ENCODE results near the gene PPP1R9B.

The PPP1R9B gene

DNA sequence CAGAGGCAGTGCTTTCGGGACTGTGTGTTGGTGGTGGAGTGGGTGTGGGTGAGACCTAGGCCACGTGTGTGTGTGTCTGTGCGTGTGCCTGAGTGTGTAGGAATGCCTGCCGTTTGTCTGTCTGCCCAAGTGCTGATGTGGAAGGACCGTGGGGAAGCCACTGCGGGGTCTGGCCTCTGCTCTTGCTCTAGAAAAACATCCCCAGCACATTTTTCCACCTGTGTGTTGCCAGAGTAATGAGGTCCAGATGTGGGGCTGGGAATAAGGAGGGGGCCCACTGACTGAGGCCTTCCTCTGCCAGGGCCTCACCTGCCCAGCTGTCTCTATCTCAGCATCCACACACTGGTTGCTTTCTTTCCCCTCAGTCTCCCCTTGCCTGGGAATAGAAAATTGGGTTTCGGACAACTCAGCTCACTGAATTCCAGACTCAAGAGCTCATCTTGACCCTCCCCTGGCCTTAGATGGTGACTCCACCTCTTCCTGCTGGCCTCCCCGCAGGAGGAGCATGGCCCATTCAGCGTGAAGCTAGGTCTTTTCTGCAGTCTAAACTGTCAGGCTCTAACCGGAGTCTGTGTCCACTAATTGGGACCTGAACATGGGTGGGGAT, 23.0 kb upstream of the PPP1R9B start:
- no peak for DNase-seq (ENCODE audit: low read depth in 2 of 2)

DNA sequence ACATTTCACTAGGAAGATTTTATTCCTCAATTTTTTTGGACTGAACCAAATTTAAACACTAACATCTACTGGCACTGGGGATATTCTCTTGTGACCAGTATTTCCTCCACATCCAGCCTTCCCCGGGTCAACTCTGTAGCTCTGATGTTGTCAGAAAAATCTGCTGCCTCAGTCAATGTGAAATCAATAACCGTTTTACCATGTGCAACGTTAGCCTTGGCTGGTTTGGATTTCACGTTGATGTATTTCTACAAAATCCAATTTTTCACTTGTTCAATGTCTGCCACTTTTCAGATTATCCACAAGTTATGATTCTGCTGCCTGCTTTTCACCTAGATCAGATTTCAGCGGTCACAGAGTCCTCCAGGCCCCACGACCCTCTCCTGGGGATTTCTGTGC, 22.5 kb upstream of the PPP1R9B start:
- no peak for DNase-seq (ENCODE audit: low read depth in 2 of 2)

DNA sequence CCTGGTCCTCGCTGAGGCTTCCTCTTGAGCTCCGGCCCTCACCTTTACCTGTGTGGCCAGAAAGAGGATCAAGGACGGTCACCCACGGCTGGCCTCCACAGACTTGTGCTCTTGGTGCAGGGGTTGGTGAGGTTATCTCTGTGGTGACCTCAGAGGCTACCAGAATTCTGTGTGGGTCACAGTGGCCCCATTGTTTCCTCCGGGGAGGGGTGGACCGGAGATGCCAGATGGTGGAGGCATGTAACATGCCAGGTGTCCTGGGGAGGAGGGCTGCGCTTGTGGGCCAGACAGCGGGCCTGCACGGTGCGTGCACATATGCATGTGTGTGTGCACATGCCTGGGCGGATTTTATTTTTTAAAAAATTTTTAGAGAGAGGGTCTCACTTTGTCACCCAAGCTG, 21.7 kb upstream of the PPP1R9B start:
- DNase-seq (ENCODE audit: low read depth in 2 of 2) = no peak

DNA sequence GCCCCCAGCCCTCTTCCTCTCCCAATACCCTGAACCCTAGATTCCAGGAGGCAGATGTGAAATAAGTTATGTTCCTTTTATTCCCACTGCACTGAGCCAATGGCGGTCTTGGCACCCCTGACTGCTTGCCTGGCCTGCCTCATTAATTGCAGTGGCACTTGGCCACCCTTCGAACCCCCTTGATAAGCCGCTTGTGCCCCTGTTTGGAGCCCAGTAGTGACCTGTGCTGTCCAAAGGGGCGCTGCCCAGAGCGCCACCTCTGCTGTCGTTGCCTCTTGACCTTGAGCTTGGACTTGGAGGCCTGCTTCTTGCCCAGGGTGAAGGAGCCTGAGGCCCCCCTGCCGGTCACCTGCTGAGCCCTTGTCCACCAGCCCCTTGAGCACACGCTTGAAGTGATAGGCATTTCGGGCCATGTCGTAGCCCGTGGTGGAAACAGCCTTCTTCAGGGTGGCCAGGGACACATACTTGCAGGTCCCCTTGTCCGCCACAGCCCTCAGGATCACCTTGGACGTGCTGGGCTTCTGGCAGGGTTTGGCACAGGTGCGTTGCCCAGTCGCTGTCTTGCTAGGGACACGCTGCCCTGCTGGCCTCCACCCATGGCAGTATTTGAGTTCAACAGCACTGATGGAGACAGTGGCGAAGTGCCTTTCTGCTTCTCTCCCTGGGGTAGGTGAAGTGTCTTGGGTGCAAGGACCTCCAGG, 21.0 kb upstream of the PPP1R9B start:
- no peak for DNase-seq (ENCODE audit: low read depth in 2 of 2)

DNA sequence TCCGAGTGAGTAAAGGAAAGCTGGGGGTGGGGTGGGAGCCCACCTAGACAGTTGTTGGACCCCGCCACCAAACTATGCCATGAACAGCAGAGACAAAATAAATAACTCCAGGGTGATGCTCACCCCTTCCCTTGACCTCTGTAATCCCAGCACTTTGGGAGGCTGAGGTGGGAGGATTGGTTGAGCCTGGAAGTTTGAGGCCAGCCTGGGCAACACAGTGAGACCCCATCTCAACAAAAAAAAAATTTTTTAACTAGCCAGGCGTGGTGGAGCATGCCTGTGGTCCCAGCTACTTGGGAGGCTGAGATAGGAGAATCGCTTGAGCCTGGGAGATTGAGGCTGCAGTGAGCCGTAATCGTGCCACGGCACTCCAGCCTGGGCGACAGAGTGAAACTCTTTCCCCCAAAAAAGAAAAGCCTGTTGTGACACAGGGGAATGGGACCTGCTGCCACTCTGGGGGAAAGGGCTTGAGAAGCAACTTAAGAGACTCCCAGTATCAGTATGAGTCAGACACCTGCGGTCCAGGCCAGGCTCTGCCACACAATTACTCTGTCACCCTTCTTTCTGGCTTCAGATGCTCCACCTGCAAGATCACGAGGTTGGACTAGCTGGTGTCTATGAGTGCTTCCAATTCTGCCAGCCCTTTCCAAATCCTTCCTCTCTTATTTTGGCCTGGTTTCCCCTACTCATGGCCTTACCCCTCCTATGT, 20.3 kb upstream of the PPP1R9B start:
- DNase-seq (ENCODE audit: low read depth in 2 of 2) = no peak

DNA sequence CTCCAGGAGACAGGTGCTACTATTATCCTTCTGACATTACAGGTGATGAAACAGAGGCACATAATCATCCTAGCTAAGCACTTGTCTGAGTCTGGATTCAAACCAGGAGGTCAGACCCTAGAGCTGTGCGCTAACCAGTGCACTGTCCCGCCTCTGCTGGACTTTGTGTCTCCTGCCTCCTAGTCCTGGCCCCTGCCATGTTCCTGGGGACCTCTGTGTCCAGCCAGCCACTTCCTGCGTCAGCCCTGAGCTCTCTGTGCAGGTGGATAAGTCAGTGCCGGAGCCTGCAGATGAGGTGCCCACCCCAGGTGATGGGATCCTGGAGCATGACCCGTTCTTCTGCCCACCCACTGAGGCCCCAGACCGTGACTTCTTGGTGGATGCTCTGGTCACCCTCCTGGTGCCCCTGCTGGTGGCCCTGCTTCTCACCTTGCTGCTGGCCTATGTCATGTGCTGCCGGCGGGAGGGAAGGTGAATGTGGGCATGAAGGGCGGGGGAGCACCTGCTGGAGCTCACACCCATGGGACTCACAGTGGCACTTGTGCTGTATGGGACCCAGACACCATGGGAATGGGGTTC, 19.5 kb upstream of the PPP1R9B start:
- no peak for DNase-seq (ENCODE audit: low read depth in 2 of 2)

DNA sequence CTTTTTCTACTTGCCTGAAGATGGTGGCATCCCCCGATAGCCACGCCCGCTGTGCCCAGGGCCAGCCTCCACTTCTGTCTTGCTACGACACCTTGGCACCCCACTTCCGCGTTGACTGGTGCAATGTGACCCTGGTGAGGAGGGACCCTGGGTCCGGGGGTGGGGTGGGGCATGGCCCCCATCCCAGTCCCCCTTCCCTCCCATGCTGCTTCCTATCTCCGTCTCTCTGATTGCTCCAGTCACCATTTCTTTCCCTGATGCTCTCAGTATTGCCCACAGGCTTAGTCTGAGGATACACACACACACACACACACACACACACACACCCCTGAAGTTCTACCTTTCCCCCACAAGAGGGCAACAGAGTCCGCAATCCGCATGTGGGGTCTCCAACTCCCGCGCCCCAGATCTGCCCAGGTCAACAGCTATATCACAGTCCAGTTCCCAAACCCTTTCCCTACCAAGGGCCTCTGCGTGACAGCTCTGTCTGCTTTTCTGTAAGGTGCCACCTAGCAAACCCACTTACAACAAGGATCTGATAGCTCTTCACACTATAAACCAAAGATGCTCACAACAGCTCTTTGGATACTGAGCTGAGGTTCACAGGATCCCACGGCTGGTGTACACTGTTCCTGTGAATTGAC, 18.8 kb upstream of the PPP1R9B start:
- peak in 1 of 2 donors; percentile 41 for DNase-seq (ENCODE audit: low read depth in 2 of 2)

DNA sequence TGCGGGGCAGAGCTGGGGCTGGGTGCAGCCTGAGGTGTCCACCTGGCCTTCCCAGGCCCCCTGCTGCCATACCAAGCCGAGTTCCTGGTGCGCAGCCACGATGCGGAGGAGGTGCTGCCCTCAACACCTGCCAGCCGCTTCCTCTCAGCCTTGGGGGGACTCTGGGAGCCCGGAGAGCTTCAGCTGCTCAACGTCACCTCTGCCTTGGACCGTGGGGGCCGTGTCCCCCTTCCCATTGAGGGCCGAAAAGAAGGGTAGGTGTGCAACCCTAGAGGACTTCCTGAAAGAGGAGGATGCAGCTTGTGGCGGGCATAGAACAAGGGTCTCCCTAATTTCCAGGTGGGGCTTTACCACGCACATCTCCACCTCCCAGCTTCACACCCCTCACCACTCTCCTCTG, 17.8 kb upstream of the PPP1R9B start:
- DNase-seq (ENCODE audit: low read depth in 2 of 2) = no peak

DNA sequence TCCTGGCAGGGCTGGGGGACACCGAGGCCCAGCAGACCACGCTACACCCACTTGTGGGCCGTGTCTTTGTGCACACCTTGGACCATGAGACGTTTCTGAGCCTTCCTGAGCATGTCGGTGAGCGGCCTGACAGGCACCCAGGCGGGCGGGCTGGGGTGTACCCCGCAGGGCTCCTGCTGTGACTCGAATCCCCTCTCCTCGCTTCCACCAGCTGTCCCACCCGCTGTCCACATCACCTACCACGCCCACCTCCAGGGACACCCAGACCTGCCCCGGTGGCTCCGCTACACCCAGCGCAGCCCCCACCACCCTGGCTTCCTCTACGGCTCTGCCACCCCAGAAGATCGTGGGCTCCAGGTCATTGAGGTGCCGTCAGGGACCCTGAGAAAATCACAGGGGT, 16.9 kb upstream of the PPP1R9B start:
- no peak for DNase-seq (ENCODE audit: low read depth in 2 of 2)

DNA sequence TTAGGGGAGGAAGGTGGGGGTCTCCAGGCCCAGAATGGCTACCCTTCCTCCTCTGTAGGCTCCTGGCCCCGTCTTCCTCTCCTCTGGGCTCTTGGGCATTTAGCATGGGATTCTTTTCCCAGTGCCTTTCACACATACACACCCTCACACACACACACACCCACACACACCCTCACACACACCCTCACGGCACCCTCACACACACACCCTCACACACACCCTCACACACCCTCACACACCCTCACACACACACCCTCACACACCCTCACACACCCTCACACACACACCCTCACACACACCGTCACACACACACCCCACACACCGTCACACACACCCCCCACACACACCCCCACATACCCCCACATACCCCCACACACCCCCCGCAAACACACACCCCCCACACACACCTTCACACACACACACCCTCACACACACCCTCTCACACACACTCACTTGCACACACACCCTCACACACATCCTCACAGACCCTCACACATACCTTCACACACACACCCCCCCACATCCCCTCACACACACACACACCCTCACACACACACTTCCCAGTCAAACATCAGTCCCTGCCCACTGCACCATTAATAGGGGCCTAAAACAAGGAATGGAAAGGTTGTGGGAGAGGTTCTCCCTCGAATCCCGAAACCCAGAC, 16.2 kb upstream of the PPP1R9B start:
- no peak for DNase-seq (ENCODE audit: low read depth in 2 of 2)

DNA sequence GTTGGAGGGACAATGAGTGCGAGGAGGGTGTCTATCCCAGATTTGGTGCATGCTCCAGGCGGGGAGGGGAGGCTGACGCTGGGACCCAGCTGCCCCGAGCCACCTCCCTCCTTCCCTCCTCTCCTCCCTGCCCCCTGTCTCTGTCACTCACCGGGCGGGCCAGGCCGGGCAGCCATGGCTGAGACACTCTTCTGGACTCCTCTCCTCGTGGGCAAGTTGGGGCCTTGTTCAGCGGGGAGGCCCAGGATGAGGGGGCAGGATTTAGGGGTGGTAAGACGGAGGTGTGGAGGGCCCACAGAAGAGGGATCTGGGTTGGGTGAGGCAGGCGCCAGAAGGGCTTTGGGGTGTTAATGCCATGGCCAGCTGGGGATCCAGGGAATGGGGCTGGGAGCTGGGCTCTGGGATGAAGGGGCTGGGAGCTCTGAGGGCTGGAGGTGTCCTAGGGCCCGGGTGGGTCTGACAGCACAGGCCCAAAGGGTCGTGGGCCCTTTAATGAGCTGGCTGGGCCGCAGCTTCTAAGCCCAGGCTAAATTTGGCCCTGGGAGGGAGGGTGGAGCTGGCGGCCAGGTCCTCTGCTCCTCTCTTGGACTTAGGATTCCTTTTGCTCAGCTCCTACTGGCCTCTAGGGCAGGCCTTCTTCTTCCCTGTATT, 15.5 kb upstream of the PPP1R9B start, which contains the start of gene SGCA:
TSS of gene SGCA (plus strand) at position 139 of the 651 bp plus-strand sequence. CDS start at position 175, 36 bp downstream.
- DNase-seq (ENCODE audit: low read depth in 2 of 2) = no peak

DNA sequence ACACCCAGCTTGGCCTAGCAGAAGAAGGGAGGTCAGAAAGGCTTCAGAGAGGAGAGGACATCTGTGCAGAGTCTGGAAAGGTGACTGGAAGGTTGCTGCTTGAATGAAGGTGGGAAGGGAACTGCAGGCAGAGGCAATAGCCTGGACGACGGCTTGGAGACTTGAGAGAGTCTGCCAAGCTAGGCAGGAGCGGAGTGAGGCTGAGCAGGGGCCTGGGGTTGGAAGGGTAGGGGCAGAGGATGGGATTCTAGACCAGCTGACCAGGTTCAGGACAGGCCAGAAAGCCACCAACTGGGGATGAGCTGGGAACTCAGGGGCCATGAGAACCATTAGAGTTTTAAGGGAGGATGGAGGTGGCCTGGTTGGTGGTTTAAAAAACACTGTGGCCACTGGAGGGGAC, 15.0 kb upstream of the PPP1R9B start:
- DNase-seq (ENCODE audit: low read depth in 2 of 2) = no peak

DNA sequence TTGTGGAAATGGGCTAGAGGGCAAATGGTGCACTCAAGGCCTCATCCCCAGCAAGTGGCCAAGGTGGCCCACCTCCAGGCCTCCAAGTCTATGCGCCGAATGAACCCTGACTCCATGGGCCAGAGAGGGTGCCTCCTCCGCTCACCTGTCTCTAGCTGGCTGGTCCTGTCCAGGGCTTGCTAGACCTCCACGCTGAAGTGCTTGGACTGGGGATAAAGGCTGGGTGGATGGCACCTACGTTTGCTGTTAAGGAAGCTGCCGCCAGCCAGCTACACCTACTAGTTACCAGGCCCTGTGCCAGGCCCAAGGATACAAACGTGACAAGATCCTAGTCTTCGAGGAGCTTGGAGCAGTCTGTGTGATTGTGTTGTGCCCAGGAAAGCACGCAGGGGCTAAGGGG, 14.6 kb upstream of the PPP1R9B start:
- no peak for DNase-seq (ENCODE audit: low read depth in 2 of 2)

DNA sequence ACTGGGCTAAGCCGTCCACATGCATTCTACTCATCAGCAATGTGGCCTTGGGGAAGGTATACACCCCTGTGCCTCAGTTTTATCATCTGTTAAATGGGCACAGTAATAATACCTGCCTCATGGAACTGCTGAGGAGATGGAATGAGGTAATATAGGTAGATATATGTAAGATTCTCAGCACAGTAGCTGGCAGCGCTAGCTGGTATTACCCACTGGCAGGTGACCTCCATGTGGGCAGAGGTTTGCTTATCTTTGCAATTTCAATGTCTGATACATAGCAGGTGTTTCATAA, 14.2 kb upstream of the PPP1R9B start:
- DNase-seq (ENCODE audit: low read depth in 2 of 2) = no peak

DNA sequence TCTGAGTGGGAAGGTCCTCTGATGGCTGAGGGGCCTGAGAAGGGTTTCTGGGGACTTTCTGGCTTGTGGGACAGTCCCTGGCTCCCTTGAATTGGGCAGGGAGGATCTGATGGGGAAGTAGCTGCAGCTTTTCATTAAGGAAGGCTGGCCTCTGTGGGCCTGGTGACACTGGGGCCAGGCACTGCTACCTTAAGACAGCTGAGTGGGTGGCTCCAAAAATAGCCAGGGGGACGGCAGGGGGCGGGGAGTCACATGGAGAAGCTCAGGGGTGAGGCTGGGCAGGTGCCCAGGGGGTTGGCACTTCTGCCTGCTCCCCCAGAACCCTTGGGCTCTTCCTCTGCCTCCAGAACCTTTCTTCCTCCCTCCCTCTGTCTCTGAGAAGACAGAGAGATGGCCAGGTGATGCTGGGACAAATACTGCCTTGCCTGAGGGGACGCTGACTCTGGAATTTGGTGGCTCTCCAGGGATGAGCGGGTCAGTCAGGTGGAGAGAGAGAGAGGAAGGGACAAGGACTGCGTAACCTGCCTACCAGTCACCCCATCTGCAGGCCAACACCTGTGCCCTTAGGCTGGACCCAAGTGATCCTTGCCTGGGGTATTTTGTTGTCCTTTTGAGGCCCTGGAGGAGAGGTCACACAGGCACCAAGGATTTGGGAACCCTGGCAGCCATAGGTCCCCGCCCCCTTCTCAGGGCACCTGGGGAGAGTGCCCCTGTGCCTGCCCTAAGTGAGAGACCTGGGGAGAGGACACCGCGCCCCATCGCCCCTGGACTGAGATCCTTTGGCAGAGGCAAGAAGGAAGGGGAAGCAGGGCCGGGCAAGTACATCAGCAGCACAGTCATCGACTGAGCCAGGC, 13.6 kb upstream of the PPP1R9B start:
- DNase-seq (ENCODE audit: low read depth in 2 of 2) = no peak

DNA sequence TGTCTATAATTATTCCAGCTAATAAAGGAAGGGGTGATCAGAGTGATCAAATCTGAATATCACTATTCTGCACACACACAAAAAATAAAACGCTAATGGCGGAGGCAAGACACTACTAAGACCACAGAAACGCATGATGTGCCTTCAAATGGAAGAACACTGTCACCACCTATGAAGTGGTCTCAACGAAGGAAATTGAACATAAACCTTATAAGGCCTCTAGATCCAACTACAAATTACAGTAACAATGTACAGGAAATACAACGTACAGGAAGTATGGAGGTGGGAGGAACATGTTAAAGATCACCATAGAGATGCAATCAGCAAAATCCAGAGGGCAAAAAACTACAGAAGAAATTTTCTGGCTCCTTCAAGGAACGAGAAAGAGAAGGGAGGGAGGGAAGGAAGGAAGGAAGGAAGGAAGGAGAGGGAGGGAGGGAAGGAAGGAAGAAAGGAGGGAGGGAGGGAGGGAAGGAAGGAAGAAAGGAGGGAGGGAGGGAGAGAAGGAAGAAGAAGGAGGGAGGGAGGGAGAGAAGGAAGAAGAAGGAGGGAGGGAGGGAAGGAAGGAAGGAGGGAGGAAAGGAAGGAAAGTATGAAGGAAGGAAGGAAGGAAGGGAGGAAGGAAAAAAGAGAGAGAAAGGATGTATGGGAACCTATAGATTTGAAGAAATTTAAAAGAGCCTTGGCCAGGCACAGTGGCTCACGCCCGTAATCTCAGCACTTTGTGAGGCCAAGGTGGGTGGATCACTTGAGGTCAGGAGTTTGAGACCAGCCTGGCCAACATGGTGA, 12.2 kb upstream of the PPP1R9B start:
- DNase-seq (ENCODE audit: low read depth in 2 of 2) = no peak

DNA sequence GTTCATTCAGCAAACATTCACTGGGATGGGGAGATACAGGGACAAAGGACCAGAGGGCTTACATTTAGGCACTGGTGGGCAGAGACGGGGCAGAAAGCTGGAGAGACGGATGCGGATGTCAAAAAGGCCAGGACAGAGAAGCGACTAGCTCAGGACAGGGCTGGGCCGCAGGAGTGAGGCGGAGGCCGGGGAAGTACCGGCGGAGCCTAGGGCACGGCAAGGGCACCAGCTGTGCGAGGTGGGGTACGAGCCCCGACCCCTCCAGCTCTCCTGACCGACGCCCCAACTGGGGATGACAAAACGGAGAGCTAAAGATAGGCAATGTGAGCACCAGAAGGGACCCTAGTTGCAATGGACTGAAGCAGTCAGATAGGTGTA, 11.4 kb upstream of the PPP1R9B start:
- no peak for DNase-seq (ENCODE audit: low read depth in 2 of 2)

DNA sequence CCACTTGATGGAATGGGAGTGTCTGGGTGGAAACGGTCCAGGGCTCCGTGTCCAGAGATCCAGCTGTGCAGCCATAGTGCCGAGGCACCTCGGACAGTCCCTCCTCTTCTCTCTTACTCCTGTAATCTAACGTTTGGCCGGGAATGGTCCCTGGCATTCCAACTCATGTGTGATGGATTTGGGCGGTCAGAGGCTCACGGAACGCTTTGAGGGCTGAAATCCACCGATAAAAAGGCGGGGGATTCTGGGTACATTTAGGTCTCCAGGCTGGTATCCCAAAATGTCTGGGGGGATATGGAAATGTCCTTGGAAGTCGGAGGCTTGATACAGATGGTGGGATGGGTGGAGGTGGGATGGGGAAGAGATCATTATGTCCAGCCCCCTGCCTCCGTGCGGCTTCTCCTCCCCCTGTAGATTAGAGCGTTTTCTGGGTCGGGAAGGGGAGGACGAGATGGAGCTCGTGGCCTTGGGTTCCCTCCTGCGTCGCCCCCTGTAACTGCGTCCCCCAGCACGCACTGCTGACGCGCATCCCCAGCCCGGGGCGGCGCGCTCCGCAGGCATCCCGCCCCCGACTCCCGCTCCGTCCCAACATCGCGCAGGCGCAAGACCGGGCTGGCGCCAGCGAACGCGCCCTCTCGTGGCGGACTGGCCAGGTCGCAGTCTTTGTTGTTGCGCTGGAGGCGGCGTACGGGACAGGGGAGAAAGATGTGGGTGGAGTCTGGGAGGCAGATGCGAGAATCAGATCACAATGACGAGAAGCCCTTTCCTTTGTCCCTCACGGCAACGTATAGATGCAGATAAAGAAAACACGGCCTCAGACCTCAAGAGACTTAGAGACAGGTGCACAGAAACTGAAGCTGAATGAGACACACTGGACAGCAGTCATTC, 10.8 kb upstream of the PPP1R9B start:
- peak; percentile 94 to 96 for DNase-seq (ENCODE audit: low read depth in 2 of 2)

DNA sequence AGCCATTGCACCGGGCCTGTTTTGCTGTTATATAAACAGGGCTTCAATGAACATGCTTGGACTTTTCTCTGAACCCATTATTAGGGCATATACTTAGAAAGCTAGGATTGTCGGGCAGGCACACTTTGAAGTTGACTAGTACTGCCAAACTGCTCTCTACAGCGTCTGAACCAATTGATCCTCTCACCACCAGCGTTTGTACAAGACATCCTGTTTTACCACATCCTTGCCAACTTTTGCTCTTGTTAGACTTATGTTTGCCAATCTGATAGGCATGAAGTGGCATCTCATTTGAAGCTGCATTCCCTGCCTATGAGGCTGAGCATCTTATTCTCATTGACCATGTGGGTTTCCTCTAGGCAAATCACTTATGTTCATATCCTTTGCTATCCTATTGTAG, 7.4 kb upstream of the PPP1R9B start:
- DNase-seq (ENCODE audit: low read depth in 2 of 2) = no peak

All from stimulated activated CD8-positive, alpha-beta memory T cell treated with anti-CD3 and anti-CD28 coated beads, Interleukin-2, amount 100 ng/mL, for 48 hours (primary cell).